ENCODE measurements around the gene PITPNM2. TPM values are rescaled to one million over a fixed set of nuclear protein-coding genes. Genes with fewer than 3 reads are reported as not detected.
"Not testable (repeated sequence)": the region's sequence is repeated elsewhere in the genome, so short reads cannot be mapped to it uniquely, and the experiment has no call there.

PITPNM2 gene
- polyA plus RNA-seq, 1 donor (not counting 4 experiments of a cell fraction or from before 2014, with no cell fraction given) = 1.4 TPM

DNA sequence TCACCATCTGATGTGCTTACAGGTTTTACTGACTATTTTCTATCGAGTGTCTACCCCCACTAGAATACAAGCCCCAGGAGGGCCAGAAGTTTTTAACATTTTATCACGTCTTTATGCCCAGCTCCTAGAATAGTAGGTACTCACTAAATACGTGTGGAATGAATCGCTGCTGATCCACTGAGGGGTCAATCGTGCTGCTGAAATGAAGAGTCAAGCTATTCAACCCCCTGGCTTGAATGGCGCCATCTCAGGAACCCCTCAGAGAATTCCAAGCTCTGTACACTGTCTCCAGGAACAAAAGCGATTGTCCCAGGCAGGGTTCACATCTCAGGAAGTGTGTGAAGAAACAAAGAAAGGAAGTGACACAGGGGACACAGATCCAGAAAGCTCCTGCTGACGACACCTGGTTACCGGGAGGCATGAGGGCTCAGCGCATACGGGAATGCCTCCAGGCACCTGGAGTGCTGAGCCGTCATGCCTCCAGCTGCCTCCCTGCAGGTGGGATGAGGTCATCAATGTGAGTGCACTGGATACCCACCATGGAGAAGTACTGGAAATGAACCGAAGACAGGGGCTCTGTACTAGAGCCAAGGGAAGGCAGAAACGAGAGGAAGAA is 45.6 kb downstream of the PITPNM2 start:
- no peak for TF ChIP-seq EZH2 (IDR thresholded peaks at IDR 0.05; ENCODE audit: low read length)
- TF ChIP-seq CTCF (optimal IDR thresholded peaks at IDR 0.05 in 1 of 3, IDR thresholded peaks at IDR 0.05 in 1 of 3, conservative IDR thresholded peaks at IDR 0.05 in 1 of 3; ENCODE audit: extremely low read depth in 1 of 3, insufficient read depth in 2 of 3, low read length in 3 of 3) = no peak
- Histone ChIP-seq H4K20me1 (ENCODE audit: control insufficient read depth, extremely low read depth, insufficient read depth, low read length) (no peaks in the 10 kb centered on the region), H2AFZ (ENCODE audit: control insufficient read depth, low read length) (no peak overlapping the region), H3K27me3 (ENCODE audit: control insufficient read depth, extremely low read depth, insufficient read depth, low read length) (no peaks in the 10 kb centered on the region), H3K4me2 (ENCODE audit: control insufficient read depth, extremely low read depth, insufficient read depth, low read depth, low read length) (no peak overlapping the region), H3K9me1 (ENCODE audit: control insufficient read depth, extremely low read depth, insufficient read depth, low read length) (no peaks in the 10 kb centered on the region), H3K27ac (ENCODE audit: control insufficient read depth, insufficient read depth, low read length) (no peak overlapping the region), H3K9ac (ENCODE audit: control insufficient read depth, extremely low read depth, insufficient read depth, low read length) (no peak overlapping the region), H3K4me3 (ENCODE audit: control insufficient read depth in 2 of 3, extremely low read depth in 1 of 3, insufficient read depth in 2 of 3, low read depth in 1 of 3, low read length in 3 of 3) (no peak overlapping the region), H3K79me2 (ENCODE audit: control insufficient read depth, insufficient read depth, low read length) (no peaks in the 10 kb centered on the region), H3K4me1 (ENCODE audit: control insufficient read depth, extremely low read depth, insufficient read depth, low read length) (no peaks in the 10 kb centered on the region), H3K36me3 (ENCODE audit: control insufficient read depth in 2 of 2, extremely low read depth in 1 of 2, insufficient read depth in 2 of 2, low read length in 2 of 2) (peaks cover 4 to 7% of the 10 kb centered on the region in 2 experiments), H3K9me3 (ENCODE audit: control insufficient read depth, low read depth, low read length) (no peaks in the 10 kb centered on the region)
- dilution Hi-C loops (cut with MboI; ENCODE audit: extremely low pct_ligation_motif_present, low sequenced_read_pairs) = no loop called here
- FAIRE-seq (no peak), DNase-seq (ENCODE audit: low read depth, low spot score) (no peak)

- Histone ChIP-seq H3K27me3 (ENCODE audit: control insufficient read depth, extremely low read depth, insufficient read depth, low read length) (no peaks in the 10 kb centered on the region), H3K4me1 (ENCODE audit: control insufficient read depth, extremely low read depth, insufficient read depth, low read length) (no peaks in the 10 kb centered on the region), H3K79me2 (ENCODE audit: control insufficient read depth, insufficient read depth, low read length) (no peaks in the 10 kb centered on the region), H4K20me1 (ENCODE audit: control insufficient read depth, extremely low read depth, insufficient read depth, low read length) (no peaks in the 10 kb centered on the region), H3K9me3 (ENCODE audit: control insufficient read depth, low read depth, low read length) (no peaks in the 10 kb centered on the region), H3K9me1 (ENCODE audit: control insufficient read depth, extremely low read depth, insufficient read depth, low read length) (no peaks in the 10 kb centered on the region), H3K36me3 (ENCODE audit: control insufficient read depth in 2 of 2, extremely low read depth in 1 of 2, insufficient read depth in 2 of 2, low read length in 2 of 2) (peaks cover 4 to 7% of the 10 kb centered on the region in 2 experiments), H3K4me3 (ENCODE audit: control insufficient read depth in 2 of 3, extremely low read depth in 1 of 3, insufficient read depth in 2 of 3, low read depth in 1 of 3, low read length in 3 of 3) (no peak overlapping the region), H2AFZ (ENCODE audit: control insufficient read depth, low read length) (no peak overlapping the region), H3K4me2 (ENCODE audit: control insufficient read depth, extremely low read depth, insufficient read depth, low read depth, low read length) (no peak overlapping the region), H3K9ac (ENCODE audit: control insufficient read depth, extremely low read depth, insufficient read depth, low read length) (no peak overlapping the region), H3K27ac (ENCODE audit: control insufficient read depth, insufficient read depth, low read length) (no peak overlapping the region)
- FAIRE-seq (no peak), DNase-seq (ENCODE audit: low read depth, low spot score) (no peak)
- dilution Hi-C loops (cut with MboI; ENCODE audit: extremely low pct_ligation_motif_present, low sequenced_read_pairs) = no loop called here
- TF ChIP-seq CTCF (optimal IDR thresholded peaks at IDR 0.05 in 1 of 3, IDR thresholded peaks at IDR 0.05 in 1 of 3, conservative IDR thresholded peaks at IDR 0.05 in 1 of 3; ENCODE audit: extremely low read depth in 1 of 3, insufficient read depth in 2 of 3, low read length in 3 of 3) (no peak), EZH2 (IDR thresholded peaks at IDR 0.05; ENCODE audit: low read length) (no peak)
These were observed 46.1 kb downstream of the PITPNM2 start for GRCh38 chr12:123104809-123105208.

GRCh38 chr12:123104094-123104493 is 46.8 kb downstream of the PITPNM2 start:
- H3K36me3 ChIP-seq (ENCODE audit: control insufficient read depth in 2 of 2, extremely low read depth in 1 of 2, insufficient read depth in 2 of 2, low read length in 2 of 2); dilution Hi-C loops (cut with MboI; ENCODE audit: extremely low pct_ligation_motif_present, low sequenced_read_pairs); H3K79me2 ChIP-seq (ENCODE audit: control insufficient read depth, insufficient read depth, low read length); H3K4me2 ChIP-seq (ENCODE audit: control insufficient read depth, extremely low read depth, insufficient read depth, low read depth, low read length); H3K9me1 ChIP-seq (ENCODE audit: control insufficient read depth, extremely low read depth, insufficient read depth, low read length); DNase-seq (ENCODE audit: low read depth, low spot score); H4K20me1 ChIP-seq (ENCODE audit: control insufficient read depth, extremely low read depth, insufficient read depth, low read length); H3K27ac ChIP-seq (ENCODE audit: control insufficient read depth, insufficient read depth, low read length); H2AFZ ChIP-seq (ENCODE audit: control insufficient read depth, low read length); FAIRE-seq; H3K9me3 ChIP-seq (ENCODE audit: control insufficient read depth, low read depth, low read length); H3K4me1 ChIP-seq (ENCODE audit: control insufficient read depth, extremely low read depth, insufficient read depth, low read length); H3K27me3 ChIP-seq (ENCODE audit: control insufficient read depth, extremely low read depth, insufficient read depth, low read length); H3K9ac ChIP-seq (ENCODE audit: control insufficient read depth, extremely low read depth, insufficient read depth, low read length); H3K4me3 ChIP-seq (ENCODE audit: control insufficient read depth in 2 of 3, extremely low read depth in 1 of 3, insufficient read depth in 2 of 3, low read depth in 1 of 3, low read length in 3 of 3): not testable (repeated sequence)
